RWPE2 (cell line): ENCODE measurements around the gene ASF1B.

Experiments used
- ATAC-seq: fragments of 200-7000 bp; cut with Tn5 transposase; 3 replicates; pipeline ENCODE4 v1.9.1; 2021; ENCODE audit warnings: low read depth
- DNase-seq: peaks from one replicate; pipeline ENCODE4 v3.0.0-alpha.2; 2020; ENCODE audit warnings: low spot score
- H3K27ac ChIP-seq: fragments of 450-650 bp; 2 replicates; pipeline ENCODE4 v1.5.1; 2017; ENCODE audit warnings: mild to moderate bottlenecking; ENCODE audit not compliant: poor library complexity, severe bottlenecking
- H3K27me3 ChIP-seq: fragments of 250-450 bp; sonication (Bioruptor Pico); 2 replicates; pipeline ENCODE4 v1.5.1; 2021; ENCODE audit warnings: mild to moderate bottlenecking, moderate library complexity; ENCODE audit not compliant: insufficient read depth, poor library complexity, severe bottlenecking
- H3K36me3 ChIP-seq: fragments of 250-450 bp; sonication (Bioruptor Pico); 2 replicates; pipeline ENCODE4 v1.5.1; 2020; ENCODE audit warnings: low read depth, mild to moderate bottlenecking, moderate library complexity
- H3K4me1 ChIP-seq: fragments of 250-450 bp; sonication (Bioruptor Pico); 2 replicates; pipeline ENCODE4 v1.5.1; 2021; ENCODE audit warnings: mild to moderate bottlenecking, moderate library complexity; ENCODE audit not compliant: insufficient read depth, poor library complexity, severe bottlenecking
- H3K4me3 ChIP-seq: fragments of 250-450 bp; sonication (Bioruptor Pico); 2 replicates; pipeline ENCODE4 v1.5.1; 2021; ENCODE audit warnings: mild to moderate bottlenecking, moderate library complexity; ENCODE audit not compliant: severe bottlenecking
- H3K9me3 ChIP-seq: fragments of 250-450 bp; sonication (Bioruptor Pico); 2 replicates; pipeline ENCODE4 v1.5.1; 2021; ENCODE audit warnings: mild to moderate bottlenecking, moderate library complexity; ENCODE audit not compliant: severe bottlenecking
- CTCF ChIP-seq: fragments of 450-650 bp; IDR thresholded peaks from one replicate; pipeline ENCODE4 v1.5.1; 2017; ENCODE audit warnings: mild to moderate bottlenecking, moderate library complexity; ENCODE audit not compliant: poor library complexity, severe bottlenecking

The ASF1B gene

GRCh38 chr19:14168993-14169392 lies 32.6 kb upstream of the ASF1B start:
- Histone ChIP-seq H3K9me3 (no peaks in the 10 kb centered on the region), H3K4me3 (no peak overlapping the region), H3K36me3 (no peaks in the 10 kb centered on the region), H3K27ac (no peak overlapping the region), H3K27me3 (no peaks in the 10 kb centered on the region), H3K4me1 (no peaks in the 10 kb centered on the region)
- TF ChIP-seq CTCF: no peak
- no peak for ATAC-seq
- no peak for DNase-seq

GRCh38 chr19:14168259-14168972 lies 32.0 kb upstream of the ASF1B start:
- no peak for ATAC-seq
- no peak for DNase-seq
- TF ChIP-seq CTCF: no peak
- no peaks in the 10 kb centered on the region for H3K27me3 ChIP-seq
- no peak overlapping the region for H3K27ac ChIP-seq
- no peaks in the 10 kb centered on the region for H3K36me3 ChIP-seq
- no peak overlapping the region for H3K4me3 ChIP-seq
- no peaks in the 10 kb centered on the region for H3K4me1 ChIP-seq
- H3K9me3 ChIP-seq: no peaks in the 10 kb centered on the region

- no peak for TF ChIP-seq CTCF
- H3K27me3 ChIP-seq: no peaks in the 10 kb centered on the region
- DNase-seq (no peak), ATAC-seq (no peak)
- H3K4me3 ChIP-seq: no peak overlapping the region
- no peaks in the 10 kb centered on the region for H3K4me1 ChIP-seq
- H3K9me3 ChIP-seq: no peaks in the 10 kb centered on the region
- H3K27ac ChIP-seq: no peak overlapping the region
- no peaks in the 10 kb centered on the region for H3K36me3 ChIP-seq
Observed at GRCh38 chr19:14167576-14168138, 31.3 kb upstream of the ASF1B start.

GRCh38 chr19:14166999-14167575 lies 30.7 kb upstream of the ASF1B start:
- ATAC-seq (no peak), DNase-seq (no peak)
- Histone ChIP-seq H3K4me3 (no peak overlapping the region), H3K27me3 (no peaks in the 10 kb centered on the region), H3K4me1 (no peaks in the 10 kb centered on the region), H3K36me3 (no peaks in the 10 kb centered on the region), H3K27ac (no peak overlapping the region), H3K9me3 (no peaks in the 10 kb centered on the region)
- no peak for TF ChIP-seq CTCF
